Bronchial epithelial cell (primary cell): ENCODE measurements around the gene ORAI2. TPM values are rescaled to one million over a fixed set of nuclear protein-coding genes. Genes with fewer than 3 reads are reported as not detected.
"Not testable (repeated sequence)": the region's sequence is repeated elsewhere in the genome, so short reads cannot be mapped to it uniquely, and the experiment has no call there.

Experiments used
- DNase-seq: peaks from one replicate; pipeline ENCODE4 v3.0.0-alpha.2; 2010; ENCODE audit warnings: low read depth
- FAIRE-seq: peaks from 2 replicates; lab custom pipeline; 2011; peaks lifted over from hg19 to GRCh38; lab: Jason Lieb, UNC
- H3K27me3 ChIP-seq: 2 replicates; pipeline ENCODE4 v1.5.1; 2011; ENCODE audit warnings: low read length; ENCODE audit not compliant: control insufficient read depth, insufficient read depth
- H3K36me3 ChIP-seq: 2 replicates; pipeline ENCODE4 v1.5.1; 2011; ENCODE audit warnings: low read length; ENCODE audit not compliant: control insufficient read depth, insufficient read depth
- H3K4me3 ChIP-seq: 2 replicates; pipeline ENCODE4 v1.5.1; 2011; ENCODE audit warnings: mild to moderate bottlenecking, low read depth, low read length, control low read depth
- total RNA-seq: library from RNA; depleted of rRNA; stranded (reverse); fragments of >200 nt; gene quantifications from 2 replicates; pipeline ENCODE4 v1.2.1, GENCODE V29; 2014
- TF ChIP-seq, protein P1 (sequence below): IDR thresholded peaks from 2 replicates; pipeline ENCODE4 v1.5.1; 2011; ENCODE audit warnings: mild to moderate bottlenecking, moderate library complexity, low read length, control low read depth, inconsistent platforms; ENCODE audit not compliant: insufficient read depth, severe bottlenecking

The ORAI2 gene
- total RNA-seq, 1 donor from 2014 or later, result 4.7 TPM

- Histone ChIP-seq H3K36me3 (peaks cover 7% of the 10 kb centered on the region), H3K4me3 (no peak overlapping the region), H3K27me3 (no peaks in the 10 kb centered on the region)
- DNase-seq, result no peak
- FAIRE-seq, result no peak
- TF ChIP-seq, protein P1, sequence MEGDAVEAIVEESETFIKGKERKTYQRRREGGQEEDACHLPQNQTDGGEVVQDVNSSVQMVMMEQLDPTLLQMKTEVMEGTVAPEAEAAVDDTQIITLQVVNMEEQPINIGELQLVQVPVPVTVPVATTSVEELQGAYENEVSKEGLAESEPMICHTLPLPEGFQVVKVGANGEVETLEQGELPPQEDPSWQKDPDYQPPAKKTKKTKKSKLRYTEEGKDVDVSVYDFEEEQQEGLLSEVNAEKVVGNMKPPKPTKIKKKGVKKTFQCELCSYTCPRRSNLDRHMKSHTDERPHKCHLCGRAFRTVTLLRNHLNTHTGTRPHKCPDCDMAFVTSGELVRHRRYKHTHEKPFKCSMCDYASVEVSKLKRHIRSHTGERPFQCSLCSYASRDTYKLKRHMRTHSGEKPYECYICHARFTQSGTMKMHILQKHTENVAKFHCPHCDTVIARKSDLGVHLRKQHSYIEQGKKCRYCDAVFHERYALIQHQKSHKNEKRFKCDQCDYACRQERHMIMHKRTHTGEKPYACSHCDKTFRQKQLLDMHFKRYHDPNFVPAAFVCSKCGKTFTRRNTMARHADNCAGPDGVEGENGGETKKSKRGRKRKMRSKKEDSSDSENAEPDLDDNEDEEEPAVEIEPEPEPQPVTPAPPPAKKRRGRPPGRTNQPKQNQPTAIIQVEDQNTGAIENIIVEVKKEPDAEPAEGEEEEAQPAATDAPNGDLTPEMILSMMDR, result no peak
Observed at GRCh38 chr7:102469351-102469971, 36.1 kb downstream of the ORAI2 start.

DNA sequence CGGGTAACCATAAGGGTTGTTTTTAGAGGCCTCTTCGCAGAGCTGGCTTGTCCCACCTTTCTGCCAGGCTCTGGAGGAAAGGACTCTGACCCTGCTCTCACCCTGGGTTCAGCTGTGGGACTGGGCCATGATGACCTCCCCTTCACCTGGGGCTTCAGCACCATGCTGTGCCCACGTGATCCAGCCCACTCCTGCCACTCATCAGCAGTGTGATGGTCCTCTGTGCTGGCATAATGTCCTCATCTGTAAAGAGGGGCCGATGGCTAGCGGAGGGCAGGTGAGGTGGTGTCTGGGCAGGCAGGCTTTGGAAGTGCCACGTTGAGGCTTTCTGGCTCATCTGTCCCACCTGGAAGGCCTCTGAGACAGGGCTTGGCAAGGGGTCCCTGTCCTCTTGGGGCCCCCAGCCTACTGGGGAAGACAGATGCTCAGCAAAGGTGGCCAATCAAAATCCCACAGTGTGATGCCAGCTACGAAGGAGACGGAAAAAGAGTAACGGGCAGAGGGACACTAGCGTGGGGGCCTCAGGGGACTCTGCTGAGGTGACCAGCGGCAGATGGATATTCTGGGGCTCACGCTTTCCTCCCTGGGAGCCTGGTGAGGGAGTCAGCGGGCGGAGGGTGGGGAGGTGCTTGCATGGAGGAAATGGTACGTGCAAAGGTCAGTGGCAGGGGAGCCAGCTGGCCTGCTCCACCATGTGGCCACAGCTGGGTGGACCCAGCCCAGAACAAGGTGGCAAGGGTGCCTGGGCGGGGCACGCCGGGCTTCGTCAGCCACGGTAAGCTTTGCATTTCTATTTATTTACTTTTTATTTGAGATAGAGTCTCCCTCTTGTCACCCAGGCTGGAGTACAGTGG lies 36.8 kb downstream of the ORAI2 start:
- Histone ChIP-seq H3K4me3 (no peak overlapping the region), H3K27me3 (no peaks in the 10 kb centered on the region), H3K36me3 (peaks cover 7% of the 10 kb centered on the region)
- DNase-seq, result no peak
- no peak for FAIRE-seq
- TF ChIP-seq, protein P1, result no peak

GRCh38 chr7:102471791-102472125 lies 38.4 kb downstream of the ORAI2 start:
- no peak overlapping the region for H3K4me3 ChIP-seq
- TF ChIP-seq, protein P1, result no peak
- H3K27me3 ChIP-seq, result no peaks in the 10 kb centered on the region
- peaks cover 7% of the 10 kb centered on the region for H3K36me3 ChIP-seq
- FAIRE-seq (no peak), DNase-seq (no peak)

GRCh38 chr7:102472126-102473041 lies 39.0 kb downstream of the ORAI2 start:
- TF ChIP-seq, protein P1, result no peak
- Histone ChIP-seq H3K4me3 (no peak overlapping the region), H3K36me3 (peaks cover 7% of the 10 kb centered on the region), H3K27me3 (no peaks in the 10 kb centered on the region)
- DNase-seq, result no peak
- no peak for FAIRE-seq

- FAIRE-seq (no peak), DNase-seq (no peak)
- TF ChIP-seq, protein P1, result no peak
- Histone ChIP-seq H3K4me3 (no peak overlapping the region), H3K36me3 (peaks cover 7% of the 10 kb centered on the region), H3K27me3 (no peaks in the 10 kb centered on the region)
Observed at GRCh38 chr7:102473271-102473991, 40.1 kb downstream of the ORAI2 start.

GRCh38 chr7:102474116-102474515 lies 40.7 kb downstream of the ORAI2 start:
- H3K4me3 ChIP-seq, H3K27me3 ChIP-seq, FAIRE-seq, H3K36me3 ChIP-seq, DNase-seq: not testable (repeated sequence)

- FAIRE-seq, H3K4me3 ChIP-seq, H3K27me3 ChIP-seq, DNase-seq, H3K36me3 ChIP-seq: not testable (repeated sequence)
Observed at GRCh38 chr7:102474736-102475435, 41.5 kb downstream of the ORAI2 start.
